ENCODE data around the gene ARHGAP15.
A peak's percentile ranks its signal among the peaks of the same experiment; 100 is the strongest.

The ARHGAP15 gene

GRCh38 chr2:143652692-143653091 is 523.5 kb downstream of the ARHGAP15 start:
- DNase-seq: no peak

GRCh38 chr2:143668234-143668633 is 539.0 kb downstream of the ARHGAP15 start:
- no peak for DNase-seq

GRCh38 chr2:143674051-143674450 is 544.8 kb downstream of the ARHGAP15 start:
- DNase-seq: no peak

GRCh38 chr2:143675021-143675420 is 545.8 kb downstream of the ARHGAP15 start:
- no peak for DNase-seq

- DNase-seq: no peak
Measured at GRCh38 chr2:143679617-143680016, 550.4 kb downstream of the ARHGAP15 start.

GRCh38 chr2:143680885-143681405 is 551.7 kb downstream of the ARHGAP15 start:
- DNase-seq: no peak

- no peak for DNase-seq
Measured at GRCh38 chr2:143682436-143683055, 553.3 kb downstream of the ARHGAP15 start.

- DNase-seq: no peak
Measured at GRCh38 chr2:143683977-143684376, 554.8 kb downstream of the ARHGAP15 start.

GRCh38 chr2:143684551-143685320 is 555.5 kb downstream of the ARHGAP15 start:
- DNase-seq: no peak

GRCh38 chr2:143685421-143686078 is 556.3 kb downstream of the ARHGAP15 start:
- no peak for DNase-seq

- DNase-seq: peak in 1 of 2 donors; percentile 32
Measured at GRCh38 chr2:143686585-143687164, 557.5 kb downstream of the ARHGAP15 start.

GRCh38 chr2:143688248-143688647 is 559.0 kb downstream of the ARHGAP15 start:
- no peak for DNase-seq

GRCh38 chr2:143688815-143689214 is 559.6 kb downstream of the ARHGAP15 start:
- no peak for DNase-seq

- DNase-seq: no peak
Measured at GRCh38 chr2:143689541-143689940, 560.3 kb downstream of the ARHGAP15 start.

- no peak for DNase-seq
Measured at GRCh38 chr2:143690235-143690634, 561.0 kb downstream of the ARHGAP15 start.

GRCh38 chr2:143691121-143691520 is 561.9 kb downstream of the ARHGAP15 start:
- DNase-seq: no peak

GRCh38 chr2:143692162-143692561 is 562.9 kb downstream of the ARHGAP15 start:
- DNase-seq: no peak

GRCh38 chr2:143692967-143693366 is 563.7 kb downstream of the ARHGAP15 start:
- DNase-seq: no peak

GRCh38 chr2:143694335-143694734 is 565.1 kb downstream of the ARHGAP15 start:
- no peak for DNase-seq

- DNase-seq: no peak
Measured at GRCh38 chr2:143696651-143697050, 567.4 kb downstream of the ARHGAP15 start.

- DNase-seq: no peak
Measured at GRCh38 chr2:143697744-143698143, 568.5 kb downstream of the ARHGAP15 start.

- no peak for DNase-seq
Measured at GRCh38 chr2:143698352-143698751, 569.1 kb downstream of the ARHGAP15 start.

- no peak for DNase-seq
Measured at GRCh38 chr2:143698888-143699570, 569.8 kb downstream of the ARHGAP15 start.

All from CD4-positive, alpha-beta T cell treated with Interleukin-1 beta for 1 hour (primary cell).